Activated T-cell treated with anti-CD3 and anti-CD28 coated beads for 1 hour (primary cell): ENCODE results near the gene CZIB.
"Not testable (repeated sequence)": the region's sequence is repeated elsewhere in the genome, so short reads cannot be mapped to it uniquely, and the experiment has no call there.

Experiments used
- DNase-seq: peaks from one replicate; pipeline ENCODE4 v3.0.0-alpha.2; 2020; ENCODE audit warnings: low read depth

CZIB gene

DNA sequence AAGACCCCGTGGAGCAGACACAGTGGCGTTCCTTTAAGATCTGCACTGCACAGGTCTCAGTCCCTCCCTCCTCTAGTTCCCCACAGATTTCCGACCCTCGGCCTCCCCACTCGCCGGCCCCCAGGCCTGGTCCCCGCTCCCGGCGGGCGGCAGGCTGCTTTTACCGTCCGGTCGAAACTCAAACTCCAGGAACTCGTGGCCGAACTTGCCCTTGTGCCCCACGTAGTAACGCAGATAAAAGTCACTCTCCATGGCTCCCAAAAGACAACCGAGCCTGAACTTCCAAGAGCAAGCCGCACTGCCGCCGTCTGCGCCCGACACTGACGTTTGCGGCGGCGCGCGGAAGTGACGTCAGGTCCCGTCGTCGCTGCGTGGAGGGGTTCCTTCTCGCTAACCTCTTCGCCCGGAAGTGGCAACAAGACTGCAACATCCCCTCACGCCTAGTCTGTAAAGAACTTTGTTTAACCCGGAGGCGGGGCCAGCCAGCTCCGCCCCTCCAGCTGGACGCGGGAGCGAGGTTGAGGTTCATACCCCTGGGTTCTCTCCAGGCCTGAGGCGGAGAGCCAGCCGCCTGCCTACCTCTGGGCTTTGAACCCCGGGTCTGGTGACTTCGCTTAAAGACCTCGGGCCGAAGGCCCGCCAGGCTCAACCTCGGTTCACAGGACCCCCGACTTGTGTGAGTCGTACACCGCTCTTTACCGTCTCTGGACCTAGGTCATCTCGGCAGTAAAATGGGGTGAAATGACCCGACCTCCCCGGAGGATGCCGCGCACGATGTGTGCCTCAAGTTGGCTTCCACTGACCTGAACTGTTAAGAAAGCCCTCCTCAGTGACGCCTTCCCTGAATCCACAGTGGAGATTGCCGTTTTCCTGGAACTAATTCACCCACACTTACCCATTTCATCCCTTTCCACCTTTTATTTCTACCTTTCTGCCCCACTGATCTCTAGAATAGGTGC lies 18.0 kb upstream of the CZIB start, which contains the start of gene MAGOH:
Gene MAGOH, minus strand, starts transcription at position 322 of the 959 bp plus-strand sequence. Its CDS starts 70 bp downstream, at position 252.
- peak; percentile 87 for DNase-seq

DNA sequence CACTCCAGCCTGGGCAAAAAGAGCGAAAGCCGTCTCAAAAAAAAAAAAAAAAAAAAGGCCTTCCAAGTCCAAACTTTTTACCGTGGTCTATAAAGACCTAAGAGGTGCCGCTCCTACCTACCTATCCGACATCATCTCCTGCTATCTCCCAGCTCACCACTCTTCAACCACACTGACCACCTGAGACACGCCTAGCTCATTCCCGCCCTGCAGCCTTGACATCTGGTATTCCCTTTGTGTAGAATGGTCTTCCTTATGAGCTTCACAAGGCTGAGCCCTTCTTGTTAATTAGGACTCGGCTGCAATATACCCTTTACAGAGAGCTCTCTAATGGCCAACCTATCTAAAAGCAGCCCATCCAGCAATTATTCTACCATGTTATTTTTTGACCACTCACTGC lies 17.2 kb upstream of the CZIB start:
- no peak for DNase-seq

DNA sequence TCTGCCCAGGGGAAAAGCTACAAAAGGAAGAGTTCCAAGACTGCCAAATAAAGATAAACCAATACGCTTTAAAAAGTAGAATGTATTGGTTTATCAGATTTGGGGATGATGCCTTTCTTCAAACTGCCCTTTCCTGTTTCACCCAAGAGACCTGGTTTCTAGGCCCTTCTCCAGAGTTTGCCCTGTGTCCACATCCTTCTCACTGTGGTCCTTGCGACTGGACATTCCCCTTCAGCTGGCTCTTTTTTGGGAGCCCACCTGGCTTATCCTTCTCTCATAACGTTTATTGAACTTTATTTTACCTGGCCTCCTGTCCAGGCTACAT lies 490 bp upstream of the CZIB start:
- DNase-seq, result no peak

DNA sequence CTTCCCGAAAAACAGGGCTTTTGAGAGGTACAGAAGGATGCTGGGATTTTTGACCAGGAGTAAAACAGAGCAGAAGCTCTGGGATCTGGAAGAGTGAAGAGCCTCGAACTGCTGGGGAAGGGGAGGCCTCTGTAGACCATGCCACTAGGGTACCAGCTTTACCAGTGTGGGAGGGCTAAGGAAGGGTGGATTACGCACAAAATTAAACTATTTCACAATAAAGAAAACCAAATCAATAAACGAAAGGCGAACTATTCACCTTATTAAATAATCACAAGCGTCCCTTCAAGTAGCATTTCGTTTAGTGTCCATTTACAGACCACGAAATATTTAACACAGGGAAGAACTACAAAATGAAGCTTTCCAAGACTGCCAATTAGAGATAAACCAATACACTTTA lies 723 bp downstream of the CZIB start:
- DNase-seq, result no peak

DNA sequence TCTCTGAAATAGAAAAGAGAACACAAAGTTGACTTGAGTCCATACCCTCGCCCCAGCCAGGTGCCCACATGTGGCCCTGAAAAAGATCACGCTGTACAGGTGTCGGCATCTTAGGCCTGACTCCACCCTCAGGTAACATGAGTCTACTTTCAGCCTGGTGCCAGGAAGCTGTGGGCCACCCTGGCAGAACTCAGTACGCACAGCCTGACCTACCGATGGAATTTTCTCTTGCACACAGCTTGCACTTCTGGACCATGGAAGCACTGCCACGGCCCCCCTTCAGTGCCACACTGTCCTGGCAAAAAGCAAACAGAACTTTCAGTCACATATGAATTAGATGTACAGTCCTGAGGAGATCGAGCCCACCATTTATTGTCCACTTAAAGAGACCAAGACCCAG lies 2.2 kb downstream of the CZIB start:
- DNase-seq, result no peak

DNA sequence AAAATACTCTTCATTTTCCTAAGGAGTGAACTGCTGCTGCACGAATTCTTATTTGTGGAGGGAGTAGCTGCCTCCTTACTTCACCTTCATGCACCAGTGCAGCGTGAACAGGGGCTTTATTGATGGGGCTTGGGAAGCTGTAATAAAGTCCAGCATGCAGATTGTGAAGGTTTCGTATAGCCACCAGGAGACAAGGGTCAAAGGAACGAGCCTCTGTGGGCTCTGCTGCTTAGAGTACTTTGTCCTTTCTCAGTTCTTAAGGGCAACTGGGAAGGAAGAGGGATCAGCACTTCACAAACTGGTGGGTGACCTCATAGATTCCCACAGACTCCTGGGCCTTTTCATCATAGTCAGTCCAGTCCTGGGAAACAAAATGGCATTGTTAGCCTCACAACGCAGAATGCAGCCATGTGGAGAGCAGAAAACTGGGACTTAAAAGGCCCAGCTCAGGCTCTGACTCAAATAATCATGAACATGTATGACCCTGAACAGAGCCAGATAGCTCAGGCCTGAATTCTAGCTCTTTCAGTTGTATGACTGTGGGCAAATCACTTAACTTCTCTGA lies 6.0 kb downstream of the CZIB start:
- no peak for DNase-seq

DNA sequence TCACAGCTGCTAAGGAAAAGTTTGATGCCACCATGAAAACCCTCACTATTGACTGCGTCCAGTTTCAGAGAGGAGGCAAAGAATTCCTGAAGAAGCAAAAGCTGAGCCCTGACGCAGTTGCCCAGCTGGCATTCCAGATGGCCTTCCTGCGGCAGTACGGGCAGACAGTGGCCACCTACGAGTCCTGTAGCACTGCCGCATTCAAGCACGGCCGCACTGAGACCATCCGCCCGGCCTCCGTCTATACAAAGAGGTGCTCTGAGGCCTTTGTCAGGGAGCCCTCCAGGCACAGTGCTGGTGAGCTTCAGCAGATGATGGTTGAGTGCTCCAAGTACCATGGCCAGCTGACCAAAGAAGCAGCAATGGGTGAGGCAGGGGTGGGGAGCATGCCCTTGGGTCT lies 9.5 kb downstream of the CZIB start:
- no peak for DNase-seq

DNA sequence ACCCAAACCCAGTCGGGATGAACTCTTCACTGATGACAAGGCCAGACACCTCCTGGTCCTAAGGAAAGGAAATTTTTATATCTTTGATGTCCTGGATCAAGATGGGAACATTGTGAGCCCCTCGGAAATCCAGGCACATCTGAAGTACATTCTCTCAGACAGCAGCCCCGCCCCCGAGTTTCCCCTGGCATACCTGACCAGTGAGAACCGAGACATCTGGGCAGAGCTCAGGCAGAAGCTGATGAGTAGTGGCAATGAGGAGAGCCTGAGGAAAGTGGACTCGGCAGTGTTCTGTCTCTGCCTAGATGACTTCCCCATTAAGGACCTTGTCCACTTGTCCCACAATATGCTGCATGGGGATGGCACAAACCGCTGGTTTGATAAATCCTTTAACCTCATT lies 10.1 kb downstream of the CZIB start:
- DNase-seq, result no peak

DNA sequence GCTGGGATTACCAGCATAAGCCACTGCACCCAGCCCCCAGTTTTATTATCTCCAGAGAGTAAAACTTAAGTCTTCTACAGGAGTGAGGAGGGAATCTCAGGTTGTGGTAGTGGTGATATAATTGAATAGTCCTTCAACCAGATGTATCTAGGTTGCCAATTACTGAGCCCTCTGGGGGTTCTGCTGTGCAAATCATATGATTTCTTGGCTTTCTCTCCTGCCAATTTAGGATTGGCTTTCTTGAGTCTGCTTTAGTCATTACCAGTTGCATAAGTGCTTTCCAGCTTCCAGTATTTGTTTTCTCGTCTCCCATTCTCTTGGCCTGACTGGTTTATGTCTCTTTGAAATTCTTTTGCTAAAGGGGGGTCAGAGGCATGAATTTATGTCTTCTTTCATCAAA lies 12.7 kb downstream of the CZIB start:
- DNase-seq, result no peak

DNA sequence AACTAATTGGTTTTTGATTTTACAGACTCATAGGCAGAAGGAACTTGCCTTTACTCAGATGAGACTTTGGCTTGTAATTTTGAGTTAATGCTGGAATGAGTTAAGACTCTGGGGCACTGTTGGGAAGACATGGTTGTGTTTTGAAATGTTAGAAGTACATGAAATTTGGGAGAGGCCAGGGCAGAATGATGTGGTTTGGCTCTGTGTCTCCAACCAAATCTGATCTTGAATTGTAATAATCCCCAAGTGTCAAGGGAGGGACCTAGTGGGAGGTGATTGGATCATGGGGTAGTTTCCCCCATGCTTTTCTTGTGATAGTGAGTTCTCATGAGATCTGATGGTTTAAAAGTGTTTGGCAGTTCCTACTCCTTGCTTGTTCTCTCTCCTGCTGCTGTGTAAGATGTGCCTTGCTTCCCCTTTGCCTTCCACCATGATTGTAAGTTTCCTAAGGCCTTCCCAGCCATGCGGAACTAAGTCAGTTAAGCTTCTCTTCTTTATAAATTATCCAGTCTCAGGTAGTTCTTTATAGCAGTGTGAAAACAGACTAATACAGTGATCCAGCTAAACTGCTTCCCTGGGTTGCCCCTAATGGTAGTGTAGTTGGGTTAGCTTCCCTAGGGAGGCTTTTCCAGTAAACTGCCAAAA lies 13.6 kb downstream of the CZIB start:
- no peak for DNase-seq

DNA sequence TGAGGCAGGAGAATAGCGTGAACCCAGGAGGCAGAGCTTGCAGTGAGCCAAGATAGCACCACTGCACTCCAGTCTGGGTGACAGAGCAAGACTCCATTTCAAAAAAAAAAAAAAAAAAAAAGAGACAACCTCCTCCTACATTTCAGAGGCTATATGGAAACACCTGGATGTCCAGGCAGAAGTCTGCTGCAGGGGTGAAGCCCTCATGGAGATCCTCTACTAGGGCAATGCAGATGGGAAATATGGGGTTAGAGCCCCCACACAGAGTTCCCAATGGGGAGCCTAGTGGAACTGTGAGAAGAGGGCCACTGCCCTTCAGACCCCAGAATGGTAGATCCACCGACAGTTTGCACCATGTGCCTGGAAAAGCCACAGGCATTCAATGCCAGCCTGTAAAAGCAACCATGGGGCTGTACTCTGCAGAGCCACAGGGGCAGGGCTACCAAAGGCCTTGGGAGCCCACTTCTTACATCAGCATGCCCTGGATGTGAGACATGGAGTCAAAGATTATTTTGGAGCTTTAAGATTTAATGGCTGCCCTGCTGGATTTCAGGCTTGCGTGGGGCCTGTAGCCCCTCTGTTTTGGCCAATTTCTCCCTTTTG lies 14.2 kb downstream of the CZIB start:
- DNase-seq, result not testable (repeated sequence)

DNA sequence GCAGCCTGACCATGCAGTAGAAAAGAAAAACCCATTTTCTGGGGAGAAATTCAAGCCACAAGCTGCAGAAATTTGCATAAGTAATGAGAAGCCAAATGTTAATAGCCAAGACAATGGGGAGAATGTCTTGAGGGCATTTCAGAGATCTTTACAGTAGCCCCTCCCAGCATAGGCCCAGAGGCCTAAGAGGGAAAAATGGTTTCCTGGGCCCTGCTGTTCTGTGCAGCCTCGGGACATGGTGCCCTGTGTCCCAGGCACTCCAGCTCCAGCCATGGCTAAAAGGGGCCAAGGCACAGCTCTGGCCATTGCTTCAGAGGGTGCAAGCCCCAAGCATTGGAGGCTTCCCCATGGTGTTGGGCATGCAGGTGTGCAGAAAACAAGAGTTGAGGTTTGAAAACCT lies 14.9 kb downstream of the CZIB start:
- DNase-seq, result not testable (repeated sequence)

DNA sequence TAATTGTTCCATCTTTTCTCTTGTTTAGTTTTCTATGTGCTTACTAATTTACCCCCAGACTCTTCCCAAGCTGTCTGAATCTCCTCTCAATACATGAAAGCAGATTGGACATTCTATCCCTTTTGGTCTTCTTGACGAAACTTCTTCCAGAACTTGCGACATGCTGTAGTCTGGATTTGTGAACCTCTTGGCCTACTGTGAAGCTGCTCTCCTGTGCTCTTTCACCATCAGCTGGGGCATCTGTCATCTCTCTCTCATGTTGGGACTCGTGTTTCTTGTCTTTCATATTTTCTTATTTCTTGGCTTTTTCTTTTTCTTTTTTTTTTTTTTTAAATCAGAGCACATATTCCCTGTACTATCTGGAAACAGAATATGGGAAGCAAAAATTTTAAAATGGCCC lies 17.0 kb downstream of the CZIB start:
- DNase-seq, result no peak

DNA sequence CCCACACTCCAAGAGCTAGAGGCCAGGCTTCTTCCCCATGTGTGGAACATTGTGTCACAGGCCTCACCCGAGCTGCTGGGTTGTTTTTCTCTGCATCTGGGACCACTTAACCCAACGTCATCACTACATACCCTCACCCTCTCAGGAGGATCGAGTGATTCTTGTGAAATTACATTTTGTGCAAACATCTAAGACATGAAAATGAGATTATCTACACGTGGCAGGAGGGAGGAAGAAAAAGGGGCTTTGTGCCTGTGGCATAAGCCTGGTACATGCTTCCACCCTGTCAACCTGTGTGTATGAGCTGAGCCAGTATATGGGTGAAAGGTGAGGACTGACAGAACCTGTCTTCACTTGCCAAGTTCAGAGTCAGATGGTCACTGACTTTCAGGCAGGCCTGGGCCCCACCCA lies 22.2 kb downstream of the CZIB start:
- no peak for DNase-seq

DNA sequence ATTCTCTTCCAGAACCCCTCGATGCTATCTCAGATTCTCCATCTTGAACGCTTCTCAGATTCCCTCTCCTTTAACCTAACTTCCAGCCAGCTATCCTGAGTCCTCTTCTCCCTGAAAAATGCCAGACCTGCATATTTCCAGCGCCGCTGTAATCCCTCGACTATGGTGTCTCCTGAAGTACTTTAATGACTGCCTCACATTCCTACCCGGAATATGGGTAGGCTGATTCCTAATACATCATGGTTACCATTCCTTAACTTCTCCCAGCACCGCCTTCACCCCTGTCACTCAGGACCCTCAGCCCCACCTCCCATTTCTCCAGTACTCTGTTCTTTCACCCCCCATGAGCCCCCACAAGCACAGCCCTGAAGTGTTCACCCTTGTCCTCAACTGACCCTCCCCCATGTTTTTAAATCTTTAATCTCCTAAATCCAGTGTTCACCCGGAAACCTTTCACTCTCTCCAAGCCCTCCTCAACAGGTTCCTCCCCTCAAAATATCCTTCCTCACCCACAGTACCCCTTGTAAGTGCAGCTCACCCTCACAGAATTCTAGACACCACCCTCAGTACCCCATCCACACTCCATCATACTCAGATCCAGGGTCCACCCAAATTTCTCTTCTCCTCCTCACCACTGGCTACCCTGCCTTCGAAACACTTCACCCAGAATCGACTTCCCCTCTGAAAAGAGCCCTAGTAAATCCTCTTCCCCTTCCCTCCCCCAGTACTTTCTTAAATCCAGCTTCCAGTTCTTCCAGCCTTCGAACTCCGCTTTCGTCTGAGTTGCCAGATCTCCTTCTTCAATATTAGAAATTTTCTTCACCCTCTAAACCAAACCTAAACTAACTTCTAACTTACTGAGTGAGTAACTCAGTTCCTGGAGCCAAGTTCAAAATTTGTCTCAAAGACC lies 22.9 kb downstream of the CZIB start:
- no peak for DNase-seq

DNA sequence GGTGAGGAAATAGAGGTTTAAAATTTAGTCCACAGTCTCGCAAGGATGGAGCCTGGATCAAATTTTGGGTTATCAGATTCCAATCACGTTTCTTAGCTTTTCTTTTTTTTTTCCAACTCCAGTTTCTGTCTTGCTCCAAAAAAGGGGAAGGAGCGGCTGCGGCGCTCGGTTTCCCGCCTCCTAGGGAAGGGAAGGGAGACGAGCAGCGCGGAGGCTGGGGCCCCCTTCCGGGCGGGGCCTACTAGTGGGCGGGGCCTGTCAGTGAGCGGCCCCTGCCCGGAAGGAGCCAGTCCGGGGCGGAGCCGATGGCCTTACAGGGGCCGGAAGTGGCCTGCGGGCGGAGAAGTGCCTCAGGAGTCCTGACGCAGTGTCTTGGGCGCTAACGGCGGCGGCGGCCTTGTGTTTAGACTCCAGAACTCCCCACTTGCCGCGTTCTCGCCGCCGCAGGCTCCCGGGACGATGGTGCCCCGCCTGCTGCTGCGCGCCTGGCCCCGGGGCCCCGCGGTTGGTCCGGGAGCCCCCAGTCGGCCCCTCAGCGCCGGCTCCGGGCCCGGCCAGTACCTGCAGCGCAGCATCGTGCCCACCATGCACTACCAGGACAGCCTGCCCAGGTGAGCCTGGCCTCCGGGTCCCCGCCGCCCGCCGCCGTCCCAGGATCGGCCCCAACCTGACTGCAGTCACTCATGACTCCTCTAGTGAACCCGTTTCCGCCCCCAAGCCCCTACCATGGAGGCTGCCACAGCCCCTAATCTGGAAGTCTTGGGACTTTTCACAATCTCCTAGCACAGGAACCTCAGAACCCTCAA lies 23.7 kb downstream of the CZIB start, which contains the start of gene CPT2:
Gene CPT2, plus strand, starts transcription at position 340 of the 806 bp plus-strand sequence. Its CDS starts 120 bp downstream, at position 460.
- DNase-seq, result peak; percentile 87

DNA sequence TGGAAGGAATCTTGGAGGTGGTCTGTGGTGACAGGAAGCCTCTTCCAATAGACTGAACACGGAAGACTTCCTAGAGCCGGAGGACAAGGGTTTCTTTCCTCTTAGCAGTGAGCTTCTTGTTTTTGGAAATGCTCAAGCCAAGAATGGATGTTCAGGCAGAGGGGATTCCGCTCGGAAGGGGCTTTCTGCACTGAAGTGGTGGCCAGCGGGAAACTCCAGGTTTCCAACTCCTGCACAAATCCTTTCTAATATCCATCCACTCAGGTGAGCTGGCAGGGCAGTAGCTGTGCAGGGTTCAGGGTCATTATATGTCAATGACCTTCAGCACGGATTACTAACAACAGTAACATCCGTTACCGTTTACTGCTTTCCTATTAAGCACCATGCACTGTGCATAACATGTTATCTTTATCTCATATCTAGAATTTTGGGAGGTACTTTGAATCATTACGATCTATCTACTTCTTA lies 24.4 kb downstream of the CZIB start:
- no peak for DNase-seq

DNA sequence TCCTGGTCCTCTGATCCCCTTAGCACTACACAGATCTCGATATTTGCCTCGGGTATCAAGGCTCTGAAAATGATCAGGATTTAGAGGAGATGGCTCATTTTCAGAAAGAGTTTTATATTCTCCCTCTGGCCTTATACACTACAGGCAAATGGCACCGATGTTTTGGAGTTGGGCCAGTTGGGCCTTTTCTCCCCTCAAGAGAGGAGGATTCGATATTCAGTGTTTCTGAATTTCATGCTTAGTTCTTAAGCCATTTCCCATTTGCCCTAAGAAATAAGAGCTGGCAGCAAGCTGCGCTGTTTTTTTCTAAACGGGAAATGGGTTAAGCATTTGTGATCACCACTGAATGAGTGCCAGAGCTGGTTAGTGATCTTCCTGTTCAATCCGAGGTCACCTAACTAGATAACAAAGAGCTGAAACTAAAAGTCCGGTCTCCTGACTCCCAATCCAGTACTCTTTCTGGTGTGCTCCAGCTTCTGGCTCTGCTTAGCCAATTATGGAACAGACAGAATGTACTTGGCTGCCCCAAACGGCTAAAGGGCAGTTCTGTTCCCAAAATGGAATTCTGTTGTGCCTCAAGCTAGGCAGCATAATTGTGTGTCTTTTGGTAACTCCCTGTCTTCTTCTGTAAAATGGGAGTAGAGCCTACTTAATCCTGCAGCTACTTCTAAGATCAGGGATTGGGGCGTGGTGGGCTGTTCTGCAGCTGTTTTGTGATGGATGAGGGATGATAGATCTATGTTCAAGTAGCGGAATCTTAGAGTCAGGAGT lies 25.0 kb downstream of the CZIB start:
- no peak for DNase-seq

DNA sequence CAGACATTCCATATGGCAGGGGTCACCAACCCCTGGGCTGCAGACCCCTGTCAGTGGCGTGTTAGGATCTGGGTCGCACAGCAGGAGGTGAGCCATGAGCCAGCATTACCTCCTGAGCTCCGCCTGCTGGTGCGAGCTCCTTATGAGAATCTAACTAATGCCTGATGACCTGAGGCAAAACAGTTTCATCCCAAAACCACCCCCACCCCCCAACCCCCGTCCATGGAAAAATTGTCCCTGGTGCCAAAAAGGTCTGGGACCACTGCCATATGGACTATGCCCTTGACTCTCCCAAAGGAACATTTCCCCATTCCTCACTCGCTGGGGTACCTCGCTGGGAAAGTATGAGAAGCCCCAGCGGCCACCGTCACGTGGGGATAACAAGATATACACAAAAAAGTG lies 30.2 kb downstream of the CZIB start:
- no peak for DNase-seq

DNA sequence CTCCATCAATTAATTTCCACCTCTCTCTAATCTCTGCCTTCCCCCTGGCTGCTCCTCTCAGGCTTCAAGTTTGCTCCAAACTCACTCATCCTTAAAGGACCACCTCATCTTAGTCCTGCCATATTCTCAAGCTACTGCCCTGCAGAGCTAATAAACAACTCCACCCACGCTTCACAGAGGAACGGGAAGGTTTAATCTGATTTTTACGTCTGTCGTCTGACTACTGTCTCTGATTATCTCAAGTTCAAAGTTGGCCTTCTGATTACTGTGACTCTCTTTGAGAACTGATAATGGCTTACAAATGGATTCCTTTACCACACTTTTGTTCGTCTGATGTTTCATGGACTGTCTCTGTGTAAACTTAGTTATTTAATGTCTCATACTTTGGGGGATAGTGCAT lies 31.4 kb downstream of the CZIB start:
- DNase-seq, result no peak
